GM06990 (cell line): ENCODE data around the gene LAMA5.
"Not testable (repeated sequence)": the region's sequence is repeated elsewhere in the genome, so short reads cannot be mapped to it uniquely, and the experiment has no call there.

Experiments used
- DNase-seq: peaks from one replicate; pipeline ENCODE4 v3.0.0-alpha.2; 2011; ENCODE audit not compliant: insufficient read length; ENCODE audit errors: extremely low read depth
- H3K27me3 ChIP-seq: replicated peaks from 2 replicates; pipeline ENCODE4 v1.6.0; 2011; ENCODE audit warnings: low read length; ENCODE audit not compliant: control insufficient read depth, insufficient read depth
- H3K36me3 ChIP-seq: 2 replicates; pipeline ENCODE4 v1.5.1; 2011; ENCODE audit warnings: low read length; ENCODE audit not compliant: control insufficient read depth, insufficient read depth
- H3K4me3 ChIP-seq: replicated peaks from 2 replicates; pipeline ENCODE4 v1.5.1; 2011; ENCODE audit warnings: low read depth, mild to moderate bottlenecking, control low read depth, low read length
- CTCF ChIP-seq: IDR thresholded peaks from 2 replicates; pipeline ENCODE4 v1.5.1; 2011; ENCODE audit warnings: low read length, control low read depth, mild to moderate bottlenecking, inconsistent platforms; ENCODE audit not compliant: insufficient read depth, poor library complexity, severe bottlenecking

The LAMA5 gene

GRCh38 chr20:62374331-62375152 lies 7.4 kb upstream of the LAMA5 start:
- Histone ChIP-seq H3K36me3 (no peaks in the 10 kb centered on the region; the same call in 1 of the 2 replicates), H3K27me3 (peaks cover 1% of the 10 kb centered on the region; the same call in 1 of the 2 replicates), H3K4me3 (no peak overlapping the region)
- no peak for TF ChIP-seq CTCF
- no peak for DNase-seq

GRCh38 chr20:62373631-62374179 lies 6.6 kb upstream of the LAMA5 start:
- H3K4me3 ChIP-seq, DNase-seq, H3K27me3 ChIP-seq, H3K36me3 ChIP-seq: not testable (repeated sequence)

GRCh38 chr20:62372042-62372993 lies 5.2 kb upstream of the LAMA5 start:
- TF ChIP-seq CTCF: no peak
- H3K27me3 ChIP-seq: peaks cover 1% of the 10 kb centered on the region
- H3K36me3 ChIP-seq: no peaks in the 10 kb centered on the region; the same call in 1 of the 2 replicates
- H3K4me3 ChIP-seq: no peak overlapping the region
- DNase-seq: no peak

- no peak for DNase-seq
- Histone ChIP-seq H3K4me3 (no peak overlapping the region), H3K27me3 (peaks cover 1% of the 10 kb centered on the region), H3K36me3 (no peaks in the 10 kb centered on the region)
- no peak for TF ChIP-seq CTCF
Measured at GRCh38 chr20:62371588-62372041, 4.5 kb upstream of the LAMA5 start.

GRCh38 chr20:62370807-62371587 lies 3.9 kb upstream of the LAMA5 start:
- H3K4me3 ChIP-seq: no peak overlapping the region
- DNase-seq: no peak
- no peaks in the 10 kb centered on the region for H3K36me3 ChIP-seq
- no peak for TF ChIP-seq CTCF
- peaks cover 1% of the 10 kb centered on the region for H3K27me3 ChIP-seq
